ENCODE data around the gene HCST.
A peak's percentile ranks its signal among the peaks of the same experiment; 100 is the strongest.

HCST gene

DNA sequence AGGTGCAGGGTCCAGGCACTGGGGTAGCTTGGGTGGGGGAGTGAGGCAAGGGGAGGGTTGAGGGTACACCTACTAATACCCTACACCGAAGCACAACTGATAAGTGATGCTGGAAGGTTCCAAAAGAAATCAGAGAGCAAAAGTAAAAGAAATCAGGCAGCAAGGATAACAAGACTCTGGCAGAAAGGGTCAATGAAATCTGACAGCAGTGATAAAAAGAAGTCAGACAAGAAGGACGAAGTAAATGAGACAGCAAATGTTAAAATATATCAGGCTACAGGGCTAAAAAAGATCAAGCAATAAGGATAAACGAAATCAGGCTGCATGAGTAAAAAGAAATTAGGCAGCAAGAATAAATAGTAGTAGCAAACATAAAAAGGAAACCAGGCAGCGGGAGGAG lies 38.5 kb downstream of the HCST start:
- Histone ChIP-seq H3K9ac (ENCODE audit: low read depth, low read length) (no peak overlapping the region), H3K27me3 (ENCODE audit: control insufficient read depth, insufficient read depth, low read length) (no peaks in the 10 kb centered on the region)

GRCh38 chr19:35942235-35942634 lies 39.9 kb downstream of the HCST start:
- Histone ChIP-seq H3K9me3 (ENCODE audit: control insufficient read depth, insufficient read depth, low read length) (no peaks in the 10 kb centered on the region), H3K4me3 (ENCODE audit: low read depth, low read length) (no peak overlapping the region), H3K36me3 (ENCODE audit: control insufficient read depth, insufficient read depth, low read length) (peaks cover 17% of the 10 kb centered on the region), H3K27me3 (ENCODE audit: control insufficient read depth, insufficient read depth, low read length) (no peaks in the 10 kb centered on the region), H3K9ac (ENCODE audit: low read depth, low read length) (no peak overlapping the region), H3K4me1 (ENCODE audit: control insufficient read depth, insufficient read depth, low read length) (peaks cover under 1% of the 10 kb centered on the region)

More for the DNA sequence above, 38.5 kb downstream of the HCST start:
- Histone ChIP-seq H3K4me3 (ENCODE audit: low read depth, low read length) (no peak overlapping the region), H3K36me3 (ENCODE audit: control insufficient read depth, insufficient read depth, low read length) (peaks cover 17% of the 10 kb centered on the region), H3K9me3 (ENCODE audit: control insufficient read depth, insufficient read depth, low read length) (no peaks in the 10 kb centered on the region), H3K4me1 (ENCODE audit: control insufficient read depth, insufficient read depth, low read length) (peaks cover 7% of the 10 kb centered on the region)

DNA sequence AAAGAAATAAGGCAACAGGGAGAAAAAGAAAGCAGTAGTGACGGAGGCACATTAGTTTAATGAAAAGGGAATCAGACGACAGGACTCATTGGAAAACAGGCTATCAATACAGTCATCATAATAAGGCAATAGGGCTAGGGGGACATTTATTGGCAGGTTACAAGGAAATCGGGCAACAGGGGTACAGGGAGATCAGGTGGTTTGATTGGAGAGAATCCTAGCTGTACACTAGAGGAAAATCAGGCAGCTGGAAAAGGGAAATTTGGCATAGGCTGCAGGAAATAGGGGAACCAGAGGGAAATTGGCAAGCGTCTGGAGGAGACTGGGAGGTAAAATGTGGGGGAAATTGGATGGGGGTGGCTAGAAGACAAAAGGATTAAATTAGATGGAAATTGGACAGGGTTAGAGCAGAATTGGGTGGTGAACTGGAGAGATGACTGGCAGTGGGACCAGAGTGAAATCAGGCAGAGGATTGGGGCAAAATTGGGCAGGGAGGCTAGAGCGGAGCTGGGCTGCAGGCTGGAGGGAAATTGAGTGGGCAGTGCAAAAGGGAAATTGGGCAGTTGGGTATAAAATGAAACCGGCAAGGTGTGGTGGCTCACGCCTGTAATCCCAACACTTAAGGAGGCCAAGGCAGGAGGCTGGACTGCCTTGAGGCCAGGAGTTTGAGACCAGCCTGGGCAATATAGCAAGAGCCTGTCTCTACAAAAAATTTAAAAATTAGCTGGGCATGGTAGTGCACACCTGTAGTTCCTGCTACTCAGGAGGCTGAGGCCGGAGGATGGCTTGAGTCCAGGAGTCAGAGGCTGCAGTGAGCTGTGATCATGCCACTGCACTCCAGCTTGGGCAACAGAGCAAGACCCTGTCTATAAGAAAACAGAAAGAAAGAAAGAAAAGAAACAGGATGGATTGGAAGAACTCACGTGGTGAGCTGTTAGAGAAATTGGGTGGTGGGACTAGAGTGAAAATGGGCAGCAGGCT lies 41.3 kb downstream of the HCST start:
- Histone ChIP-seq H3K9ac (ENCODE audit: low read depth, low read length) (no peak overlapping the region), H3K9me3 (ENCODE audit: control insufficient read depth, insufficient read depth, low read length) (no peaks in the 10 kb centered on the region), H3K36me3 (ENCODE audit: control insufficient read depth, insufficient read depth, low read length) (peaks cover 17% of the 10 kb centered on the region), H3K27me3 (ENCODE audit: control insufficient read depth, insufficient read depth, low read length) (no peaks in the 10 kb centered on the region), H3K4me1 (ENCODE audit: control insufficient read depth, insufficient read depth, low read length) (no peaks in the 10 kb centered on the region), H3K4me3 (ENCODE audit: low read depth, low read length) (no peak overlapping the region)

- Histone ChIP-seq H3K4me1 (ENCODE audit: control insufficient read depth, insufficient read depth, low read length) (no peaks in the 10 kb centered on the region), H3K9me3 (ENCODE audit: control insufficient read depth, insufficient read depth, low read length) (no peaks in the 10 kb centered on the region), H3K9ac (ENCODE audit: low read depth, low read length) (no peak overlapping the region), H3K4me3 (ENCODE audit: low read depth, low read length) (no peak overlapping the region), H3K36me3 (ENCODE audit: control insufficient read depth, insufficient read depth, low read length) (peaks cover 16% of the 10 kb centered on the region), H3K27me3 (ENCODE audit: control insufficient read depth, insufficient read depth, low read length) (no peaks in the 10 kb centered on the region)
Observed at GRCh38 chr19:35944556-35944955, 42.2 kb downstream of the HCST start.

GRCh38 chr19:35945121-35945790 lies 42.9 kb downstream of the HCST start:
- Histone ChIP-seq H3K9ac (ENCODE audit: low read depth, low read length) (no peak overlapping the region), H3K36me3 (ENCODE audit: control insufficient read depth, insufficient read depth, low read length) (peaks cover 11% of the 10 kb centered on the region), H3K9me3 (ENCODE audit: control insufficient read depth, insufficient read depth, low read length) (no peaks in the 10 kb centered on the region), H3K4me3 (ENCODE audit: low read depth, low read length) (no peak overlapping the region), H3K4me1 (ENCODE audit: control insufficient read depth, insufficient read depth, low read length) (no peaks in the 10 kb centered on the region), H3K27me3 (ENCODE audit: control insufficient read depth, insufficient read depth, low read length) (no peaks in the 10 kb centered on the region)

- H3K9ac ChIP-seq (ENCODE audit: low read depth, low read length) = no peak overlapping the region
- H3K4me1 ChIP-seq (ENCODE audit: control insufficient read depth, insufficient read depth, low read length) = no peaks in the 10 kb centered on the region
- no peaks in the 10 kb centered on the region for H3K9me3 ChIP-seq (ENCODE audit: control insufficient read depth, insufficient read depth, low read length)
- no peak overlapping the region for H3K4me3 ChIP-seq (ENCODE audit: low read depth, low read length)
- no peaks in the 10 kb centered on the region for H3K27me3 ChIP-seq (ENCODE audit: control insufficient read depth, insufficient read depth, low read length)
- H3K36me3 ChIP-seq (ENCODE audit: control insufficient read depth, insufficient read depth, low read length) = peaks cover 5% of the 10 kb centered on the region
Observed at GRCh38 chr19:35946203-35946602, 43.9 kb downstream of the HCST start.

GRCh38 chr19:35949131-35949530 lies 46.8 kb downstream of the HCST start:
- no peak overlapping the region for H3K4me3 ChIP-seq (ENCODE audit: low read depth, low read length)
- no peaks in the 10 kb centered on the region for H3K4me1 ChIP-seq (ENCODE audit: control insufficient read depth, insufficient read depth, low read length)
- peaks cover 5% of the 10 kb centered on the region for H3K36me3 ChIP-seq (ENCODE audit: control insufficient read depth, insufficient read depth, low read length)
- no peaks in the 10 kb centered on the region for H3K9me3 ChIP-seq (ENCODE audit: control insufficient read depth, insufficient read depth, low read length)
- H3K9ac ChIP-seq (ENCODE audit: low read depth, low read length) = peak overlapping the region; percentile 37
- H3K27me3 ChIP-seq (ENCODE audit: control insufficient read depth, insufficient read depth, low read length) = no peaks in the 10 kb centered on the region
